ENCODE data around the gene KRTAP1-5.
"Not testable (repeated sequence)": the region's sequence is repeated elsewhere in the genome, so short reads cannot be mapped to it uniquely, and the experiment has no call there.

DNA sequence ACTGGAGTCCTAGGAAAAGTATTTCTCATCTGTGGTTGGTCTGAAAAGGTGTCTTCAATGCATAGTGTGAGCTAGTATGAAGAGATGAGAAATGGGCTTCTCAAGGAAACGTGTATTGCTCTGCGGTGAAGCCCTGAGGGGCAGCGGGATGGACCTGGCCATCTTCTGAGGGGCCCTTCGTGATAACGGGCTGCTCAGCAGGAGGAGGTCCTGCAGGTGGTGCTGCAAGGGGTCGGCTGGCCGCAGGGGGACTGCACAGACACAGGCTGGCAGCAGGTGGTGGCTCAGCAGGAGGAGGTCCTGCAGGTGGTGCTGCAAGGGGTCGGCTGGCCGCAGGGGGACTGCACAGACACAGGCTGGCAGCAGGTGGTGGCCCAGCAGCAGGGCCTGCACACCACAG, 27.5 kb upstream of the KRTAP1-5 start:
- TF ChIP-seq RELA (IDR thresholded peaks at IDR 0.05; ENCODE audit: borderline replicate concordance, partially characterized antibody); SREBF2 (IDR thresholded peaks at IDR 0.05; ENCODE audit: low read length): not testable (repeated sequence)
- TF ChIP-seq, protein P1, sequence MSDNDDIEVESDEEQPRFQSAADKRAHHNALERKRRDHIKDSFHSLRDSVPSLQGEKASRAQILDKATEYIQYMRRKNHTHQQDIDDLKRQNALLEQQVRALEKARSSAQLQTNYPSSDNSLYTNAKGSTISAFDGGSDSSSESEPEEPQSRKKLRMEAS (IDR thresholded peaks at IDR 0.05; ENCODE audit: low read depth, low read length): not testable (repeated sequence)

Data from GM12878 (cell line).